ENCODE results near the gene LIF.

LIF gene

GRCh38 chr22:30288419-30289140, 42.0 kb upstream of the LIF start:
- peak overlapping the region; percentile 95 for H3K27ac ChIP-seq
- CTCF ChIA-PET, result interaction anchor here (0.6 to 2.0 kb wide), 14 partner anchors 9 to 160 kb away, joined by 3 to 17 read pairs (median 4); partner anchors contain the start of genes RNF215 and TBC1D10A
- no peak for DNase-seq (ENCODE audit: low spot score)
- POLR2A ChIA-PET (ENCODE audit: low non-redundant PET), result interaction anchor here (0.6 kb wide), 1 partner anchor 88 kb away, joined by 6 read pairs; no protein-coding TSS in a partner anchor
- TF ChIP-seq, protein P1, sequence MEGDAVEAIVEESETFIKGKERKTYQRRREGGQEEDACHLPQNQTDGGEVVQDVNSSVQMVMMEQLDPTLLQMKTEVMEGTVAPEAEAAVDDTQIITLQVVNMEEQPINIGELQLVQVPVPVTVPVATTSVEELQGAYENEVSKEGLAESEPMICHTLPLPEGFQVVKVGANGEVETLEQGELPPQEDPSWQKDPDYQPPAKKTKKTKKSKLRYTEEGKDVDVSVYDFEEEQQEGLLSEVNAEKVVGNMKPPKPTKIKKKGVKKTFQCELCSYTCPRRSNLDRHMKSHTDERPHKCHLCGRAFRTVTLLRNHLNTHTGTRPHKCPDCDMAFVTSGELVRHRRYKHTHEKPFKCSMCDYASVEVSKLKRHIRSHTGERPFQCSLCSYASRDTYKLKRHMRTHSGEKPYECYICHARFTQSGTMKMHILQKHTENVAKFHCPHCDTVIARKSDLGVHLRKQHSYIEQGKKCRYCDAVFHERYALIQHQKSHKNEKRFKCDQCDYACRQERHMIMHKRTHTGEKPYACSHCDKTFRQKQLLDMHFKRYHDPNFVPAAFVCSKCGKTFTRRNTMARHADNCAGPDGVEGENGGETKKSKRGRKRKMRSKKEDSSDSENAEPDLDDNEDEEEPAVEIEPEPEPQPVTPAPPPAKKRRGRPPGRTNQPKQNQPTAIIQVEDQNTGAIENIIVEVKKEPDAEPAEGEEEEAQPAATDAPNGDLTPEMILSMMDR (conservative IDR thresholded peaks at IDR 0.05; ENCODE audit: low read depth), result no peak

DNA sequence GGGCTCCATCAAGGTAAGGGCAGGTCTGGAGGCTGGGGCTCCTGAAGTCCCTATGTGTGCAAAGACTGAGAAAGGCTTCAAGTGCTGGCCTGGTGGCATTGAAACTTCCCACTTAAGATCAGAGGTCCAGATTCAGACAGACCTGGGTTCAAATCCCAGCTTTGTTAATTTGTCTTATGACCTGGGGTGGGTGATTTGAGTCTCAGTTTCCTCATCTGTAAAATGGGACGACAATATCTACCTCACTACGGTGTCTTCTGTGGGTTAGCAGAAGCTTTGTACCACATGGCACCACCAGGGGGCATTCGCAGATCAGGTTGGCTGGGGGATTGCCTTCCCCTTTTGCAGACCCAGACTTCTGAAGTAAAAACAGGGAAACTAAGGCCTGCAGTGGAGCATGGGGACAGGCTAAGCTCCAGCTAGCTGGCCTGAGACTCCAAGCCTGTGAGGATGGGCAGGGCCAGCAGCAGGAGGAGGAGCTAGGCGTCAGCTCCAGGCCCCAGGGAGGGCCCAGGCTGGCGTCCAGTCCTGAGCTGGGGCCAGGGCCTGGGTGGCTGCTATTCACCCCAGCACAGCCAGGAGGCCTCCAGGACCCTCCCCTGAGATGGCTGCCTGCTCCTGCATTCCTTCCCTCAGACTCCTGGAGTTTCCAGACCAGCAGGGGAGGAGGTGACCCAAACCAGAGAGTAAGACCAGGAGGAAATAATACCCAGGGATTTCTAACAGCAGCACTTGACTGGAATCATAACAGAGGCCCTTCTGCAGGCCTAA, 41.3 kb upstream of the LIF start:
- DNase-seq (ENCODE audit: low spot score), result peak; percentile 65
- TF ChIP-seq, protein P1 (conservative IDR thresholded peaks at IDR 0.05; ENCODE audit: low read depth), result peak; percentile 79
- peak overlapping the region; percentile 95 for H3K27ac ChIP-seq
- CTCF ChIA-PET, result interaction anchor here (0.5 to 2.0 kb wide), 17 partner anchors 10 to 179 kb away, joined by 3 to 17 read pairs (median 4); partner anchors contain the start of genes RNF215 and TBC1D10A
- POLR2A ChIA-PET (ENCODE audit: low non-redundant PET), result no interaction called here

GRCh38 chr22:30286813-30287647, 40.5 kb upstream of the LIF start:
- ChIA-PET CTCF (interaction anchor here (0.5 to 2.0 kb wide), 16 partner anchors 15 to 608 kb away, joined by 3 to 17 read pairs (median 4); partner anchors contain the start of genes RNF215 and TBC1D10A), POLR2A (ENCODE audit: low non-redundant PET) (no interaction called here)
- H3K27ac ChIP-seq, result peak overlapping the region; percentile 95
- TF ChIP-seq, protein P1 (conservative IDR thresholded peaks at IDR 0.05; ENCODE audit: low read depth), result peak; percentile 88
- no peak for DNase-seq (ENCODE audit: low spot score)

DNA sequence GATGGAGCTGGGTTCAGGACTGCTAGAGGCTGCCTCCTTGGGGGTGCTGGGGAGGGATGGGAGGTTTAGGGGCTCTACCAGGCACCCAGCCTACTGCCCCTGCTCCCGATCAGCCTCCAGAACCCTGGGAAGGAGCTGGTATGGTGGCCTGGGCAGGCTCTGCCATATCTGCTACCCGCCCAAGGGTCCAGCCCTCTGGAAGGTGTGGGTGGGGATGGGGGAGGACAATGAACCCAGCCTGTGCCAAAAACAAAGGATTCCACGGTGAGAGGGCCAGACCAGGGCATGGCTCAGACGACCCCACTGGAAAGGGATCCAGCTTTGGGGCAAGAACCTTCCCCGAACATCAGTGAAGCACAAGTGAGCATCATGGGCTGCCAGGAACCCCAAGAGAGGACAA, 39.8 kb upstream of the LIF start:
- no peak for DNase-seq (ENCODE audit: low spot score)
- ChIA-PET CTCF (interaction anchor here (0.6 to 1.8 kb wide), 3 partner anchors 23 to 608 kb away, joined by 3 to 6 read pairs (median 4); no protein-coding TSS in a partner anchor), POLR2A (ENCODE audit: low non-redundant PET) (no interaction called here)
- TF ChIP-seq, protein P1 (conservative IDR thresholded peaks at IDR 0.05; ENCODE audit: low read depth), result no peak
- H3K27ac ChIP-seq, result peak overlapping the region; percentile 95; the same call in 1 of the 2 replicates

DNA sequence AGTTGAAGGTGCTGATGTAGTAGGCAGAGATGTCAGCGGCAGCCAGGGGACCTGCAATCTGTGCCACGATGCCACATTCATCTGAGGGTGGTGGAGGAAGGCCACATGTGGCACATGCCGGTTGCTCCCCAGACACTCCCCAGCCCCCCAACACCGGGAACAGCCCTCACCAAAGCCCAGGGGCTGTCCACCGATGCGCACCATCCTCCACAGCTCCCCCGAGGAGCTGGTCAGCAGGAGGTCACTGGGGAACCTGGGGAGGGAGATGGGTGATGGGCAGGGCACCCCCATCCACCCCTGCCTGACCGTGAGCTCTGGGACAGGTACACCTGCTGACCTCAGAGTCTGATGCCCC, 39.3 kb upstream of the LIF start:
- ChIA-PET CTCF (interaction anchor here (0.6 to 1.8 kb wide), 2 partner anchors 22 to 107 kb away, joined by 3 to 6 read pairs; no protein-coding TSS in a partner anchor), POLR2A (ENCODE audit: low non-redundant PET) (no interaction called here)
- TF ChIP-seq, protein P1 (conservative IDR thresholded peaks at IDR 0.05; ENCODE audit: low read depth), result no peak
- H3K27ac ChIP-seq, result 0 out of 2 replicates have a peak overlapping the region, but pooled peaks have one; percentile 95
- DNase-seq (ENCODE audit: low spot score), result no peak
